HCT116 (cell line): Measurements from ENCODE around the gene SIGLEC12. TPM values are rescaled to one million over a fixed set of nuclear protein-coding genes. Genes with fewer than 3 reads are reported as not detected.

Source experiments
- ATAC-seq: fragments of 200-7000 bp; cut with Tn5 transposase; 2 replicates; pipeline ENCODE4 v1.9.1; 2020; ENCODE audit warnings: mild to moderate bottlenecking, moderate library complexity
- BruUV-seq: library from RNA; stranded (reverse); fragments of 400-500 nt; replicated peaks from 2 replicates; lab custom pipeline; 2021; lab: Mats Ljungman, UMichigan
- CTCF ChIA-PET: fragments of 300-600 bp; sonication (Branson Sonifier 250); formaldehyde crosslinking; loops from one replicate; lab custom pipeline; 2021; ENCODE audit warnings: antibody characterized with exemption; lab: Charles Lee
- POLR2A ChIA-PET: fragments of 300-600, 350-600 bp; sonication (Branson Sonifier 250); formaldehyde crosslinking; loops from one replicate; lab custom pipeline; 2021; ENCODE audit warnings: antibody characterized with exemption; lab: Charles Lee
- RAD21 ChIA-PET, 2 experiments: fragments of 300-600 bp; sonication (Branson Sonifier 250); formaldehyde crosslinking; loops; one replicate each; lab custom pipeline; 2023; ENCODE audit warnings: low total read pairs in 2 of 2; ENCODE audit not compliant: uncharacterized antibody in 2 of 2, unreplicated experiment in 2 of 2, low non-redundant PET in 1 of 2; lab: Charles Lee
- DNase-seq: peaks from one replicate; pipeline ENCODE4 v3.0.0-alpha.2; 2010; ENCODE audit warnings: low read depth, low spot score
- H2AFZ ChIP-seq: fragments of 200-600 bp; shearing (Covaris generic), sonication (generic); 2 replicates; pipeline ENCODE4 v1.6.1; 2017; ENCODE audit warnings: low read depth, mixed run types, mixed read lengths, antibody characterized with exemption, low read length; ENCODE audit not compliant: poor library complexity, severe bottlenecking
- H3K27ac ChIP-seq: 2 replicates; pipeline ENCODE4 v1.5.1; 2012; ENCODE audit warnings: low read depth, low read length
- H3K27me3 ChIP-seq: fragments of 200-600 bp; sonication (generic); 2 replicates; pipeline ENCODE4 v1.6.1; 2016; ENCODE audit warnings: mixed run types, low read length, mixed read lengths; ENCODE audit not compliant: insufficient read depth
- H3K36me3 ChIP-seq, 2 experiments: fragments of 200-500 bp in 1 of 2; fragments of 200-600 bp in 1 of 2; sonication (Bioruptor generic) in 1 of 2; sonication (generic) in 1 of 2; 2 replicates each; pipeline versions ENCODE4 v1.5.1 to v1.6.1; 2014 to 2016; ENCODE audit warnings: low read length in 2 of 2, inconsistent platforms in 1 of 2, mixed read lengths in 1 of 2, mixed run types in 1 of 2; ENCODE audit not compliant: insufficient read depth in 2 of 2, control insufficient read depth in 1 of 2
- H3K4me1 ChIP-seq, 2 experiments: fragments of 200-600 bp in 1 of 2; sonication (generic) in 1 of 2; 2 replicates each; pipeline versions ENCODE4 v1.5.1 to v1.6.1; 2012 to 2017; ENCODE audit warnings: low read length in 2 of 2, inconsistent platforms in 1 of 2, mild to moderate bottlenecking in 1 of 2, mixed read lengths in 1 of 2, mixed run types in 1 of 2, moderate library complexity in 1 of 2; ENCODE audit not compliant: insufficient read depth in 2 of 2, control insufficient read depth in 1 of 2
- H3K4me2 ChIP-seq: fragments of 200-600 bp; sonication (generic); 2 replicates; pipeline ENCODE4 v1.6.1; 2017; ENCODE audit warnings: mixed run types, low read length, mixed read lengths
- H3K4me3 ChIP-seq, 2 experiments: fragments of 200-600 bp in 1 of 2; sonication (generic) in 1 of 2; replicated peaks in 1 of 2; 2 replicates each; pipeline ENCODE4 v1.5.1; 2011 to 2016; ENCODE audit warnings: low read length in 2 of 2, control low read depth in 1 of 2, low read depth in 1 of 2, mild to moderate bottlenecking in 1 of 2, mixed read lengths in 1 of 2, mixed run types in 1 of 2
- H3K79me2 ChIP-seq: fragments of 200-600 bp; sonication (generic); 2 replicates; pipeline ENCODE4 v1.6.1; 2017; ENCODE audit warnings: mild to moderate bottlenecking, mixed run types, low read length, moderate library complexity, mixed read lengths; ENCODE audit not compliant: insufficient read depth
- H3K9ac ChIP-seq: fragments of 200-600 bp; sonication (generic); 2 replicates; pipeline ENCODE4 v1.6.1; 2016; ENCODE audit warnings: low read length, mixed read lengths
- H3K9me2 ChIP-seq: fragments of 200-600 bp; sonication (generic), shearing (Covaris generic); 2 replicates; pipeline ENCODE4 v1.6.1; 2017; ENCODE audit warnings: mixed run types, mild to moderate bottlenecking, moderate library complexity; ENCODE audit not compliant: insufficient read depth
- H3K9me3 ChIP-seq, 2 experiments: fragments of 200-500 bp in 1 of 2; fragments of 200-600 bp in 1 of 2; sonication (Bioruptor generic) in 1 of 2; sonication (generic) in 1 of 2; 2 replicates each; pipeline ENCODE4 v1.6.1; 2014 to 2017; ENCODE audit warnings: low read length in 2 of 2, mixed read lengths in 2 of 2, inconsistent platforms in 1 of 2, low read depth in 1 of 2, mild to moderate bottlenecking in 1 of 2, mixed run types in 1 of 2, moderate library complexity in 1 of 2; ENCODE audit not compliant: control insufficient read depth in 1 of 2, insufficient read depth in 1 of 2
- H4K20me1 ChIP-seq: fragments of 200-600 bp; sonication (generic), shearing (Covaris generic); 2 replicates; pipeline ENCODE4 v1.6.1; 2017; ENCODE audit warnings: mixed run types, mild to moderate bottlenecking, moderate library complexity; ENCODE audit not compliant: insufficient read depth
- CBX3 ChIP-seq: IDR thresholded peaks from 2 replicates; pipeline ENCODE4 v1.6.1; 2012; ENCODE audit warnings: low read depth
- CTCF ChIP-seq, 3 experiments: fragments of 200-600 bp in 1 of 3; sonication (generic) in 1 of 3; IDR thresholded peaks in 2 of 3; conservative IDR thresholded peaks in 1 of 3; 2 replicates each; pipeline ENCODE4 v1.5.1; 2012 to 2017; ENCODE audit warnings: low read depth in 2 of 3, low read length in 2 of 3, antibody characterized with exemption in 1 of 3, borderline replicate concordance in 1 of 3, control low read depth in 1 of 3, mild to moderate bottlenecking in 1 of 3, mixed read lengths in 1 of 3, mixed run types in 1 of 3, moderate library complexity in 1 of 3; ENCODE audit not compliant: insufficient read depth in 1 of 3
- EGR1 ChIP-seq: IDR thresholded peaks from 2 replicates; pipeline ENCODE4 v1.6.1; 2012; ENCODE audit warnings: low read depth
- ELF1 ChIP-seq: IDR thresholded peaks from 2 replicates; pipeline ENCODE4 v1.6.1; 2012; ENCODE audit warnings: low read depth, borderline replicate concordance
- EZH2phosphoT487 ChIP-seq: fragments of 200-600 bp; IDR thresholded peaks from 2 replicates; pipeline ENCODE4 v1.6.1; 2018; ENCODE audit warnings: antibody characterized with exemption, borderline replicate concordance
- FOSL1 ChIP-seq: IDR thresholded peaks from 2 replicates; pipeline ENCODE4 v1.6.1; 2012; ENCODE audit warnings: low read depth
- JUND ChIP-seq: IDR thresholded peaks from 2 replicates; pipeline ENCODE4 v1.6.1; 2012
- POLR2AphosphoS5 ChIP-seq: IDR thresholded peaks from 2 replicates; pipeline ENCODE4 v1.6.1; 2011; ENCODE audit warnings: mild to moderate bottlenecking, low read depth, low read length, moderate library complexity
- RAD21 ChIP-seq: IDR thresholded peaks from 2 replicates; pipeline ENCODE4 v1.6.1; 2012; ENCODE audit warnings: low read depth, mild to moderate bottlenecking
- SP1 ChIP-seq: IDR thresholded peaks from 2 replicates; pipeline ENCODE4 v1.6.1; 2012; ENCODE audit warnings: low read depth
- SRF ChIP-seq: IDR thresholded peaks from 2 replicates; pipeline ENCODE4 v1.6.1; 2012; ENCODE audit warnings: low read depth
- TCF7L2 ChIP-seq: IDR thresholded peaks from 2 replicates; pipeline ENCODE4 v1.7.0; 2011; ENCODE audit warnings: borderline replicate concordance, inconsistent platforms; ENCODE audit not compliant: insufficient read depth, insufficient read length; ENCODE audit errors: extremely low read depth
- YY1 ChIP-seq: IDR thresholded peaks from 2 replicates; pipeline ENCODE4 v1.6.1; 2011; ENCODE audit warnings: low read length, low read depth, moderate library complexity, mild to moderate bottlenecking; ENCODE audit not compliant: insufficient replicate concordance; ENCODE audit errors: extremely low read depth
- ZBTB33 ChIP-seq: IDR thresholded peaks from 2 replicates; pipeline ENCODE4 v1.6.1; 2011; ENCODE audit warnings: mild to moderate bottlenecking, low read length, moderate library complexity; ENCODE audit not compliant: insufficient replicate concordance; ENCODE audit errors: extremely low read depth
- ZFX ChIP-seq: fragments of 450-650 bp; IDR thresholded peaks from 2 replicates; pipeline ENCODE4 v1.6.1; 2017
- ZNF274 ChIP-seq: fragments of 200-500 bp; sonication (Bioruptor generic); IDR thresholded peaks from 2 replicates; pipeline ENCODE4 v1.6.1; 2014; ENCODE audit warnings: mild to moderate bottlenecking, low read depth, low read length, inconsistent platforms
- intact Hi-C: fragments of 100-400 bp; cut with micrococcal nuclease; formaldehyde crosslinking; loops from 2 replicates; pipeline ENCODE4 v1.10.0; 2022
- total RNA-seq: library from RNA; stranded (reverse); gene quantifications from one replicate; pipeline ENCODE4 v1.2.1, GENCODE V29; 2021; ENCODE audit not compliant: unreplicated experiment

SIGLEC12 gene
- total RNA-seq, 1 experiment from 2014 or later = not detected

- no peak overlapping the region for H3K27ac ChIP-seq
- intact Hi-C loops = no loop called here
- H2AFZ ChIP-seq = no peak overlapping the region
- H3K27me3 ChIP-seq = peaks cover 24% of the 10 kb centered on the region
- TF ChIP-seq POLR2AphosphoS5 (no peak), ELF1 (no peak), TCF7L2 (no peak), EGR1 (no peak), CBX3 (no peak)
- H3K9me3 ChIP-seq = no peaks in the 10 kb centered on the region
- ChIA-PET POLR2A (no interaction called here), CTCF (interaction anchor here (1.5 kb wide), 1 partner anchor 187 kb away, joined by 3 read pairs; no protein-coding TSS in a partner anchor), RAD21 (no interaction called here)
- H4K20me1 ChIP-seq = no peaks in the 10 kb centered on the region
- DNase-seq (no peak), ATAC-seq (no peak)
- no TSS peak for BruUV-seq
- H3K36me3 ChIP-seq = no peaks in the 10 kb centered on the region
- no peak overlapping the region for H3K4me2 ChIP-seq
- H3K79me2 ChIP-seq = no peaks in the 10 kb centered on the region
- H3K4me3 ChIP-seq = no peak overlapping the region
- H3K9ac ChIP-seq = no peak overlapping the region
- H3K4me1 ChIP-seq = peaks cover 0 to 1% of the 10 kb centered on the region in 2 experiments; a peak in 1 of 4 replicates
- no peaks in the 10 kb centered on the region for H3K9me2 ChIP-seq
Measured at GRCh38 chr19:51469629-51470028, 32.0 kb downstream of the SIGLEC12 start.

- Histone ChIP-seq H3K27ac (no peak overlapping the region), H3K4me2 (no peak overlapping the region), H3K27me3 (peaks cover 24% of the 10 kb centered on the region), H2AFZ (no peak overlapping the region), H3K4me1 (no peaks in the 10 kb centered on the region), H3K9ac (no peak overlapping the region), H3K9me2 (no peaks in the 10 kb centered on the region), H3K36me3 (no peaks in the 10 kb centered on the region), H3K79me2 (no peaks in the 10 kb centered on the region)
- intact Hi-C loops = no loop called here
- RAD21 ChIA-PET = no interaction called here
- DNase-seq (no peak), ATAC-seq (no peak)
- BruUV-seq = no TSS peak
- POLR2A ChIA-PET = no interaction called here
- TF ChIP-seq ZFX = no peak
- no peak for TF ChIP-seq CTCF (IDR thresholded peaks at IDR 0.05 in 2 of 3, conservative IDR thresholded peaks at IDR 0.05 in 1 of 3; ENCODE audit: borderline replicate concordance in 1 of 3, insufficient read depth in 1 of 3, low read depth in 2 of 3, low read length in 2 of 3)
- TF ChIP-seq ZNF274 = no peak
- no peak for TF ChIP-seq FOSL1
- TF ChIP-seq EZH2phosphoT487 = no peak
- TF ChIP-seq ZBTB33 = no peak
- no peak for TF ChIP-seq SRF
- TF ChIP-seq EGR1 = no peak
- no peak for TF ChIP-seq YY1
- no peak for TF ChIP-seq SP1
- TF ChIP-seq RAD21 = no peak
- no peak for TF ChIP-seq JUND
- TF ChIP-seq, all 23 proteins: peak for 0
- Histone ChIP-seq H3K9me3 (no peaks in the 10 kb centered on the region), H4K20me1 (no peaks in the 10 kb centered on the region), H3K4me3 (no peak overlapping the region)
- CTCF ChIA-PET = interaction anchor here (1.5 kb wide), 1 partner anchor 188 kb away, joined by 3 read pairs; no protein-coding TSS in a partner anchor
Measured at GRCh38 chr19:51469162-51469561, 32.4 kb downstream of the SIGLEC12 start.
